B cell (primary cell): ENCODE measurements around the gene IL9. TPM values are rescaled to one million over a fixed set of nuclear protein-coding genes. Genes with fewer than 3 reads are reported as not detected.

Experiments used
- ATAC-seq: fragments of 200-7000 bp; cut with Tn5 transposase; one replicate; pipeline ENCODE4 v1.10.0; 2021; ENCODE audit warnings: low read depth, mild to moderate bottlenecking, moderate number of reproducible peaks, moderate library complexity
- CTCF ChIA-PET: fragments of 350-600 bp; sonication (Branson Sonifier 250); formaldehyde crosslinking; loops from one replicate; lab custom pipeline; 2021; ENCODE audit warnings: antibody characterized with exemption, inconsistent platforms; lab: Charles Lee
- POLR2A ChIA-PET: fragments of 350-600 bp; sonication (Branson Sonifier 250); formaldehyde crosslinking; loops from one replicate; lab custom pipeline; 2021; ENCODE audit warnings: antibody characterized with exemption; lab: Charles Lee
- DNase-seq: peaks from one replicate; pipeline ENCODE4 v3.0.0; 2013
- H2AFZ ChIP-seq: 2 replicates; pipeline ENCODE4 v1.6.1; 2012; ENCODE audit warnings: mild to moderate bottlenecking, low read depth, low read length; ENCODE audit not compliant: insufficient read depth, poor library complexity, severe bottlenecking
- H3K27ac ChIP-seq, 2 donors: 1 replicate in 1 of 2; 2 replicates in 1 of 2; pipeline ENCODE4 v1.5.1; 2012 to 2013; ENCODE audit warnings: low read length in 2 of 2, mild to moderate bottlenecking in 2 of 2, moderate library complexity in 1 of 2
- H3K27me3 ChIP-seq, 4 experiments: fragments of 200-600 bp in 1 of 4; sonication (generic) in 1 of 4; replicated peaks in 1 of 4; 1 replicate in 2 of 4; 2 replicates in 2 of 4; pipeline versions ENCODE4 v1.6.1 to v1.7.0; 2013 to 2016; ENCODE audit warnings: low read length in 3 of 4, mild to moderate bottlenecking in 2 of 4, mixed read lengths in 1 of 4, moderate library complexity in 1 of 4; ENCODE audit not compliant: insufficient read depth in 4 of 4, control insufficient read depth in 3 of 4; ENCODE audit errors: control extremely low read depth in 1 of 4
- H3K36me3 ChIP-seq, 2 experiments: replicated peaks in 1 of 2; 1 replicate in 1 of 2; 2 replicates in 1 of 2; pipeline versions ENCODE4 v1.6.1 to v1.7.1; 2013; ENCODE audit warnings: low read length in 1 of 2; ENCODE audit not compliant: insufficient read depth in 2 of 2, control insufficient read depth in 1 of 2; ENCODE audit errors: control extremely low read depth in 1 of 2, extremely low read depth in 1 of 2
- H3K4me1 ChIP-seq, 2 donors: fragments of 200-600 bp in 1 of 2; sonication (generic) in 1 of 2; 1 replicate in 1 of 2; 2 replicates in 1 of 2; pipeline versions ENCODE4 v1.5.1 to v1.6.1; 2013 to 2017; ENCODE audit warnings: low read length in 2 of 2; ENCODE audit not compliant: control insufficient read depth in 2 of 2, insufficient read depth in 2 of 2
- H3K4me2 ChIP-seq: replicated peaks from 2 replicates; pipeline ENCODE3; 2012; ENCODE audit warnings: mild to moderate bottlenecking, low read depth, low read length; ENCODE audit not compliant: poor library complexity, severe bottlenecking
- H3K4me3 ChIP-seq, 5 experiments: fragments of 200-600 bp in 1 of 5; sonication (generic) in 1 of 5; 1 replicate in 3 of 5; 2 replicates in 2 of 5; pipeline versions ENCODE4 v1.5.1 to v1.7.0; 2011 to 2016; ENCODE audit warnings: low read length in 4 of 5, mild to moderate bottlenecking in 4 of 5, low read depth in 2 of 5, control low read depth in 1 of 5, moderate library complexity in 1 of 5; ENCODE audit not compliant: insufficient read depth in 1 of 5; ENCODE audit errors: control extremely low read depth in 1 of 5, extremely low read depth in 1 of 5
- H3K79me2 ChIP-seq: fragments of 200-600 bp; sonication (generic); one replicate; pipeline ENCODE4 v1.6.0; 2016; ENCODE audit warnings: low read length; ENCODE audit not compliant: control insufficient read depth, insufficient read depth
- H3K9ac ChIP-seq: fragments of 200-600 bp; sonication (generic); 2 replicates; pipeline ENCODE4 v1.6.1; 2017; ENCODE audit warnings: mild to moderate bottlenecking, low read length, moderate library complexity
- H3K9me3 ChIP-seq, 3 donors: one replicate each; pipeline versions ENCODE4 v1.6.1 to v1.7.1; 2013; ENCODE audit warnings: low read length in 2 of 3; ENCODE audit not compliant: control insufficient read depth in 2 of 3, insufficient read depth in 1 of 3; ENCODE audit errors: control extremely low read depth in 1 of 3
- H4K20me1 ChIP-seq: 2 replicates; pipeline ENCODE4 v1.6.0; 2012; ENCODE audit warnings: mild to moderate bottlenecking, low read length; ENCODE audit not compliant: insufficient read depth, control insufficient read depth, poor library complexity, severe bottlenecking
- H3K27ac Mint-ChIP-seq: one replicate; pipeline ENCODE4 v1.8.0; 2021; ENCODE audit warnings: mixed read lengths
- H3K27me3 Mint-ChIP-seq: one replicate; pipeline ENCODE4 v1.8.0; 2021; ENCODE audit warnings: mixed read lengths
- H3K4me1 Mint-ChIP-seq: one replicate; pipeline ENCODE4 v1.8.0; 2021; ENCODE audit warnings: mixed read lengths
- H3K4me3 Mint-ChIP-seq: one replicate; pipeline ENCODE4 v1.8.0; 2021; ENCODE audit warnings: mixed read lengths
- H3K9me3 Mint-ChIP-seq: one replicate; pipeline ENCODE4 v1.8.0; 2022; ENCODE audit warnings: mixed read lengths; ENCODE audit not compliant: insufficient read depth
- CTCF ChIP-seq: fragments of 200-600 bp; IDR thresholded peaks from one replicate; pipeline ENCODE4 v1.8.0; 2022; ENCODE audit warnings: antibody characterized with exemption, mild to moderate bottlenecking
- EZH2 ChIP-seq: IDR thresholded peaks from 2 replicates; pipeline ENCODE4 v1.6.1; 2012; ENCODE audit warnings: borderline replicate concordance, low read depth, mild to moderate bottlenecking, moderate library complexity, low read length; ENCODE audit not compliant: insufficient read depth, poor library complexity, severe bottlenecking
- WGBS: methylation state at CpG from one replicate; pipeline ENCODE4 v1.1.5; 2013; ENCODE audit warnings: missing lambda C conversion rate; ENCODE audit not compliant: insufficient coverage; 5-methylcytosine and 5-hydroxymethylcytosine counted together
- intact Hi-C: fragments of 100-400 bp; cut with micrococcal nuclease; formaldehyde crosslinking; loops from one replicate; pipeline ENCODE4 v1.10.0; 2022
- polyA plus RNA-seq: library from polyadenylated mRNA; depleted of rRNA; stranded (reverse); fragments of >200 nt; gene quantifications from 2 replicates; pipeline ENCODE4 v1.2.3, GENCODE V29; 2012
- total RNA-seq, 2 donors: library from RNA; stranded (reverse); fragments of 120-200 nt in 1 of 2; gene quantifications; 1 replicate in 1 of 2; 2 replicates in 1 of 2; pipeline versions ENCODE4 v1.2.3 to v1.2.4, GENCODE V29; 2013 to 2022

Gene IL9
- total and polyA plus RNA-seq, 2 donors (not counting 1 experiment from before 2014, with no cell fraction given), result not detected

GRCh38 chr5:135941711-135942110, 46.1 kb upstream of the IL9 start:
- no peaks in the 10 kb centered on the region for H3K79me2 ChIP-seq
- H3K4me3 Mint-ChIP-seq, result no peak overlapping the region
- H3K4me3 ChIP-seq, result no peak overlapping the region
- WGBS, result 88% methylated on average over 1 of the region's 2 CpGs
- H3K4me2 ChIP-seq, result no peak overlapping the region
- peaks cover 20% of the 10 kb centered on the region for H3K27me3 Mint-ChIP-seq
- TF ChIP-seq EZH2 (no peak), CTCF (no peak)
- no peak overlapping the region for H3K9ac ChIP-seq
- intact Hi-C loops, result loop anchor here (10.0 kb wide), 1 partner anchor 123 kb away; no protein-coding TSS in a partner anchor
- H3K27me3 ChIP-seq, result no peaks in the 10 kb centered on the region
- no peak overlapping the region for H2AFZ ChIP-seq
- H3K36me3 ChIP-seq, result no peaks in the 10 kb centered on the region
- ATAC-seq, result no peak
- H4K20me1 ChIP-seq, result no peaks in the 10 kb centered on the region
- DNase-seq, result no peak
- no peaks in the 10 kb centered on the region for H3K9me3 ChIP-seq
- H3K27ac Mint-ChIP-seq, result no peak overlapping the region
- H3K4me1 Mint-ChIP-seq, result no peaks in the 10 kb centered on the region
- ChIA-PET POLR2A (no interaction called here), CTCF (interaction anchor here (2.7 kb wide), 1 partner anchor 270 kb away, joined by 11 read pairs; no protein-coding TSS in a partner anchor)
- H3K4me1 ChIP-seq, result no peaks in the 10 kb centered on the region
- no peak overlapping the region for H3K27ac ChIP-seq
- no peaks in the 10 kb centered on the region for H3K9me3 Mint-ChIP-seq

- 100% methylated on average over 2 of the region's 5 CpGs for WGBS
- POLR2A ChIA-PET, result no interaction called here
- Mint-ChIP-seq H3K27me3 (peaks cover 25% of the 10 kb centered on the region), H3K27ac (no peak overlapping the region), H3K4me1 (no peaks in the 10 kb centered on the region), H3K4me3 (no peak overlapping the region), H3K9me3 (no peaks in the 10 kb centered on the region)
- Histone ChIP-seq H3K27ac (no peak overlapping the region), H3K79me2 (no peaks in the 10 kb centered on the region), H3K4me3 (no peak overlapping the region), H3K36me3 (no peaks in the 10 kb centered on the region), H3K4me1 (no peaks in the 10 kb centered on the region), H3K9ac (no peak overlapping the region), H2AFZ (no peak overlapping the region), H3K9me3 (no peaks in the 10 kb centered on the region), H3K27me3 (no peaks in the 10 kb centered on the region), H3K4me2 (no peak overlapping the region), H4K20me1 (no peaks in the 10 kb centered on the region)
- CTCF ChIA-PET, result no interaction called here
- intact Hi-C loops, result no loop called here
- ATAC-seq (no peak), DNase-seq (no peak)
- TF ChIP-seq CTCF (no peak), EZH2 (no peak)
These were observed 41.7 kb upstream of the IL9 start for GRCh38 chr5:135937245-135937911.
